DMS 273 (cell line): ENCODE results near the gene KIF5C.
"Not testable (repeated sequence)": the region's sequence is repeated elsewhere in the genome, so short reads cannot be mapped to it uniquely, and the experiment has no call there.

Experiments used
- DNase-seq: peaks from one replicate; lab custom pipeline; 2025; ENCODE audit not compliant: unreplicated experiment; lab: John Stamatoyannopoulos, UW

KIF5C gene

GRCh38 chr2:148874868-148875341, at the start of gene KIF5C:
Gene KIF5C (plus strand): TSS chr2:148875227. CDS start chr2:148875618, 391 bp downstream.
- DNase-seq, result peak; percentile 96

GRCh38 chr2:148826791-148827190, 48.2 kb upstream of the KIF5C start:
- DNase-seq, result no peak

- DNase-seq, result no peak
Measured at GRCh38 chr2:148828941-148829340, 46.1 kb upstream of the KIF5C start.

- no peak for DNase-seq
Measured at GRCh38 chr2:148829618-148830017, 45.4 kb upstream of the KIF5C start.

GRCh38 chr2:148832637-148833036, 42.4 kb upstream of the KIF5C start:
- DNase-seq, result no peak

- DNase-seq, result no peak
Measured at GRCh38 chr2:148842050-148842449, 33.0 kb upstream of the KIF5C start.

- no peak for DNase-seq
Measured at GRCh38 chr2:148848146-148848545, 26.9 kb upstream of the KIF5C start.

GRCh38 chr2:148853458-148853857, 21.6 kb upstream of the KIF5C start:
- peak; percentile 40 for DNase-seq

- no peak for DNase-seq
Measured at GRCh38 chr2:148860037-148860436, 15.0 kb upstream of the KIF5C start.

GRCh38 chr2:148861367-148861766, 13.7 kb upstream of the KIF5C start:
- no peak for DNase-seq

GRCh38 chr2:148862478-148862877, 12.5 kb upstream of the KIF5C start:
- DNase-seq, result not testable (repeated sequence)

GRCh38 chr2:148865512-148865911, 9.5 kb upstream of the KIF5C start:
- DNase-seq, result no peak

GRCh38 chr2:148866091-148866490, 8.9 kb upstream of the KIF5C start:
- DNase-seq, result no peak

GRCh38 chr2:148867079-148867769, 7.8 kb upstream of the KIF5C start:
- DNase-seq, result no peak

- peak; percentile 65 for DNase-seq
Measured at GRCh38 chr2:148875387-148876051, 492 bp downstream of the KIF5C start.

GRCh38 chr2:148876202-148876594, 1.2 kb downstream of the KIF5C start:
- DNase-seq, result peak; percentile 46

GRCh38 chr2:148876595-148877402, 1.8 kb downstream of the KIF5C start:
- peak; percentile 76 for DNase-seq

- DNase-seq, result peak; percentile 31
Measured at GRCh38 chr2:148877403-148877740, 2.3 kb downstream of the KIF5C start.

- no peak for DNase-seq
Measured at GRCh38 chr2:148880636-148881035, 5.6 kb downstream of the KIF5C start.

GRCh38 chr2:148882051-148882450, 7.0 kb downstream of the KIF5C start:
- no peak for DNase-seq

- no peak for DNase-seq
Measured at GRCh38 chr2:148885209-148885608, 10.2 kb downstream of the KIF5C start.

- DNase-seq, result no peak
Measured at GRCh38 chr2:148885988-148886387, 11.0 kb downstream of the KIF5C start.
